ENCODE measurements around the gene STAT1.
A peak's percentile ranks its signal among the peaks of the same experiment; 100 is the strongest.

Gene STAT1

GRCh38 chr2:191051825-191052778, 38.1 kb upstream of the STAT1 start:
- TF ChIP-seq CTCF (IDR thresholded peaks at IDR 0.05; ENCODE audit: low read depth, low read length) = peak; percentile 46
- peak; percentile 71 for DNase-seq (ENCODE audit: low read depth, low spot score)
- in situ Hi-C loops (cut with HindIII; ENCODE audit: low sequenced_read_pairs) = no loop called here
- H3K4me3 ChIP-seq (ENCODE audit: low read depth, low read length) = no peak overlapping the region

GRCh38 chr2:191051177-191051576, 37.2 kb upstream of the STAT1 start:
- TF ChIP-seq CTCF (IDR thresholded peaks at IDR 0.05; ENCODE audit: low read depth, low read length) = no peak
- no peak for DNase-seq (ENCODE audit: low read depth, low spot score)
- in situ Hi-C loops (cut with HindIII; ENCODE audit: low sequenced_read_pairs) = no loop called here
- no peak overlapping the region for H3K4me3 ChIP-seq (ENCODE audit: low read depth, low read length)

GRCh38 chr2:191050640-191050987, 36.6 kb upstream of the STAT1 start:
- TF ChIP-seq CTCF (IDR thresholded peaks at IDR 0.05; ENCODE audit: low read depth, low read length) = no peak
- no peak for DNase-seq (ENCODE audit: low read depth, low spot score)
- in situ Hi-C loops (cut with HindIII; ENCODE audit: low sequenced_read_pairs) = no loop called here
- no peak overlapping the region for H3K4me3 ChIP-seq (ENCODE audit: low read depth, low read length)

- H3K4me3 ChIP-seq (ENCODE audit: low read depth, low read length) = no peak overlapping the region
- TF ChIP-seq CTCF (IDR thresholded peaks at IDR 0.05; ENCODE audit: low read depth, low read length) = no peak
- peak; percentile 53 for DNase-seq (ENCODE audit: low read depth, low spot score)
- in situ Hi-C loops (cut with HindIII; ENCODE audit: low sequenced_read_pairs) = no loop called here
These were observed 36.0 kb upstream of the STAT1 start for GRCh38 chr2:191049728-191050639.

- peak; percentile 41 for DNase-seq (ENCODE audit: low read depth, low spot score)
- no peak overlapping the region for H3K4me3 ChIP-seq (ENCODE audit: low read depth, low read length)
- in situ Hi-C loops (cut with HindIII; ENCODE audit: low sequenced_read_pairs) = no loop called here
- no peak for TF ChIP-seq CTCF (IDR thresholded peaks at IDR 0.05; ENCODE audit: low read depth, low read length)
These were observed 34.1 kb upstream of the STAT1 start for GRCh38 chr2:191048073-191048472.

GRCh38 chr2:191045141-191045540, 31.2 kb upstream of the STAT1 start:
- no peak overlapping the region for H3K4me3 ChIP-seq (ENCODE audit: low read depth, low read length)
- DNase-seq (ENCODE audit: low read depth, low spot score) = no peak
- in situ Hi-C loops (cut with HindIII; ENCODE audit: low sequenced_read_pairs) = no loop called here
- TF ChIP-seq CTCF (IDR thresholded peaks at IDR 0.05; ENCODE audit: low read depth, low read length) = no peak

Data from astrocyte of the spinal cord (primary cell).